ENCODE measurements around the gene MEPE. TPM values are rescaled to one million over a fixed set of nuclear protein-coding genes. Genes with fewer than 3 reads are reported as not detected.

MEPE gene
- total RNA-seq, 1 donor from 2014 or later, result not detected

DNA sequence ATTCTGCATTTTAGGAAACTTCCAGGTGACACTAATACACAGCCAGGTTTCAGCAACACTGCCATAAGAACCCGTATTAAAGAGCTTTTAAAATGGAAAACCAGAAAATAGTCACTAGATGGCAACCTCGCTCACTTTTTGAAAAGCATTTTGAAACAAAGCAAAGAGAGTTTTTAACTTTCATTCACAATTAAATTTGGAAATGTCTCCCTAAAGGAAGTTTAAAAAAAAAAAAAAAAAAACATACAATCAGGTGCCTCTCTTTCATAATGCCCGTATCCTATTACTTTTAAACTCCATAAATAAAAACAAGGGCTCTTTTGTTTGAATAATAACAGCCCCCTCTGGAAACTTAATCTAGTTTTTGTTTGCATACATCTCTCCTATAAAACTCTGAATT, 20.3 kb downstream of the MEPE start:
- intact Hi-C loops (cut with micrococcal nuclease), result loop anchor here (1.0 to 10.0 kb wide), 4 partner anchors 120 to 1172 kb away; no protein-coding TSS in a partner anchor
- DNase-seq (no peak), ATAC-seq (ENCODE audit: low read depth) (no peak)
- H3K4me3 Mint-ChIP-seq, result no peak overlapping the region
- peaks cover 5% of the 10 kb centered on the region for H3K4me1 Mint-ChIP-seq
- TF ChIP-seq, protein P1, sequence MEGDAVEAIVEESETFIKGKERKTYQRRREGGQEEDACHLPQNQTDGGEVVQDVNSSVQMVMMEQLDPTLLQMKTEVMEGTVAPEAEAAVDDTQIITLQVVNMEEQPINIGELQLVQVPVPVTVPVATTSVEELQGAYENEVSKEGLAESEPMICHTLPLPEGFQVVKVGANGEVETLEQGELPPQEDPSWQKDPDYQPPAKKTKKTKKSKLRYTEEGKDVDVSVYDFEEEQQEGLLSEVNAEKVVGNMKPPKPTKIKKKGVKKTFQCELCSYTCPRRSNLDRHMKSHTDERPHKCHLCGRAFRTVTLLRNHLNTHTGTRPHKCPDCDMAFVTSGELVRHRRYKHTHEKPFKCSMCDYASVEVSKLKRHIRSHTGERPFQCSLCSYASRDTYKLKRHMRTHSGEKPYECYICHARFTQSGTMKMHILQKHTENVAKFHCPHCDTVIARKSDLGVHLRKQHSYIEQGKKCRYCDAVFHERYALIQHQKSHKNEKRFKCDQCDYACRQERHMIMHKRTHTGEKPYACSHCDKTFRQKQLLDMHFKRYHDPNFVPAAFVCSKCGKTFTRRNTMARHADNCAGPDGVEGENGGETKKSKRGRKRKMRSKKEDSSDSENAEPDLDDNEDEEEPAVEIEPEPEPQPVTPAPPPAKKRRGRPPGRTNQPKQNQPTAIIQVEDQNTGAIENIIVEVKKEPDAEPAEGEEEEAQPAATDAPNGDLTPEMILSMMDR (IDR thresholded peaks at IDR 0.05), result no peak
- ChIA-PET CTCF (interaction anchor here (1.0 to 4.0 kb wide), 6 partner anchors 12 to 358 kb away, joined by 3 to 20 read pairs (median 8); partner anchors contain the start of gene SPP1), POLR2A (no interaction called here)
- peaks cover under 1% of the 10 kb centered on the region for H3K27me3 Mint-ChIP-seq
- no peak overlapping the region for H3K27ac Mint-ChIP-seq
- H3K36me3 Mint-ChIP-seq (ENCODE audit: low read depth), result no peaks in the 10 kb centered on the region
- H3K9me3 Mint-ChIP-seq, result no peaks in the 10 kb centered on the region

DNA sequence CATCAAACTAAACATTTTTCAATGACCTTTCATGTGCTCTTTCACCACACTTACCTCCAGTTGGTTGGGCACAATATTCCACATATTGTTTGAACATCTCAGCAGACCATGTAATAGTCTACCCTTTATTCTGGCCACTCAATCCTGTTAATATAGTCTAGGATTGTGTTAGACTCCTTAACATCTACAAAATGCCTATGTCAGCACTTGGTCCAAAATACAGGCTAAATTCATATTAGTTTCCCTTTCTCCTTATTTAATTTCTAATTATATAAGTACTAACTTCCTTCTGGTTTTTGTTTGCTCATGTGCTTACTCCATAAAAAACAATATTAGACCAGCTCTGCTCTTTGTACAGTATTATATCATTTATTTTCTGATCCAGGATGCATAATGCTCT, 21.1 kb downstream of the MEPE start:
- Mint-ChIP-seq H3K27me3 (no peaks in the 10 kb centered on the region), H3K4me1 (peaks cover 3% of the 10 kb centered on the region), H3K4me3 (no peak overlapping the region), H3K9me3 (no peaks in the 10 kb centered on the region), H3K36me3 (ENCODE audit: low read depth) (no peaks in the 10 kb centered on the region), H3K27ac (no peak overlapping the region)
- intact Hi-C loops (cut with micrococcal nuclease), result loop anchor here (1.0 to 10.0 kb wide), 4 partner anchors 119 to 1171 kb away; no protein-coding TSS in a partner anchor
- DNase-seq (no peak), ATAC-seq (ENCODE audit: low read depth) (no peak)
- CTCF ChIA-PET, result interaction anchor here (2.1 to 4.0 kb wide), 3 partner anchors 12 to 358 kb away, joined by 7 to 20 read pairs (median 8); no protein-coding TSS in a partner anchor
- TF ChIP-seq, protein P1 (IDR thresholded peaks at IDR 0.05), result no peak
- POLR2A ChIA-PET, result no interaction called here

DNA sequence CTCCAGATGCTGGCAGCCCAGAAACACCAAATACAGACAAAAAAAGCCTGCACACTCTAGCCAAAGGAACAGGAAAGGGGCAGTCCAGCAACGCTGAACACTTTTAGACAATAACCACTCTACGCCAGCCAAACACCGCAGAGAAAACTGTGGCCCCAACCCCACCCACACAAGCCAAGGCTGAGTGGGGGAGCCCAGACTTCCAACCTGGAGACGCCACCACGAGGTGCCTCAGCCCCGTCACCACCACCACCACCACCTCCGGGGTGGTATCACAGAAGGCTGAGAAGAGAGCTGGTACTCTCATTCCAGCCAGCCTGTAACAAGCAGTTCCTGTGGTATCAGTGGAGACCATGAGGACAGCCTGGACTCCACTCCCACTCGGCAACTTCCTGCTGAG, 22.8 kb downstream of the MEPE start:
- Mint-ChIP-seq H3K36me3 (ENCODE audit: low read depth) (no peaks in the 10 kb centered on the region), H3K27me3 (no peaks in the 10 kb centered on the region), H3K27ac (no peak overlapping the region), H3K9me3 (no peaks in the 10 kb centered on the region), H3K4me3 (no peak overlapping the region), H3K4me1 (no peaks in the 10 kb centered on the region)
- TF ChIP-seq, protein P1 (IDR thresholded peaks at IDR 0.05), result no peak
- ChIA-PET CTCF (interaction anchor here (4.0 kb wide), 1 partner anchor 356 kb away, joined by 20 read pairs; no protein-coding TSS in a partner anchor), POLR2A (no interaction called here)
- DNase-seq, result no peak
- intact Hi-C loops (cut with micrococcal nuclease), result loop anchor here (10.0 kb wide), 1 partner anchor 1169 kb away; no protein-coding TSS in a partner anchor
- ATAC-seq (ENCODE audit: low read depth), result no peak

DNA sequence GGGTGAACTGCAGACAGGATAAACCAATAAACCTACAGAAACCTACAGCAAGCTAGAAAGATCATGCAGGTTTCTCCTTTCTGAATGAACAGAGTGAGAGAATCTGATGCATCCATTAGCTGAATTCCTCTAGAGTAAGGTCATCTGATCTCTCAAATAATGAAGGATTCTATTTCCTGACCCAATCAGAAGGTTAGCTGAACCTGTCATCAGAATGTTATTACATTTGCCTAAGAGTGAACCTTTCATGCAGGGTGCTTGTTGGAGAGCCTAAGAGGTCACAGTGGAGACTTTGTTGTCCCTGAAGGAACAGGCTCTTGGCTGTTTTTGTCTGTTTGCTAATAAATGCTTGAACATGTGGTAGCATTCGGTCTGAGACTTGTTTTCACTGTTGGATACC, 24.0 kb downstream of the MEPE start:
- intact Hi-C loops (cut with micrococcal nuclease), result loop anchor here (10.0 kb wide), 1 partner anchor 1168 kb away; no protein-coding TSS in a partner anchor
- Mint-ChIP-seq H3K4me3 (no peak overlapping the region), H3K4me1 (no peaks in the 10 kb centered on the region), H3K27me3 (no peaks in the 10 kb centered on the region), H3K27ac (no peak overlapping the region), H3K36me3 (ENCODE audit: low read depth) (no peaks in the 10 kb centered on the region), H3K9me3 (no peaks in the 10 kb centered on the region)
- ATAC-seq (ENCODE audit: low read depth) (no peak), DNase-seq (no peak)
- CTCF ChIA-PET, result interaction anchor here (0.7 kb wide), 1 partner anchor 11 kb away, joined by 3 read pairs; no protein-coding TSS in a partner anchor
- POLR2A ChIA-PET, result no interaction called here
- TF ChIP-seq, protein P1 (IDR thresholded peaks at IDR 0.05), result no peak

DNA sequence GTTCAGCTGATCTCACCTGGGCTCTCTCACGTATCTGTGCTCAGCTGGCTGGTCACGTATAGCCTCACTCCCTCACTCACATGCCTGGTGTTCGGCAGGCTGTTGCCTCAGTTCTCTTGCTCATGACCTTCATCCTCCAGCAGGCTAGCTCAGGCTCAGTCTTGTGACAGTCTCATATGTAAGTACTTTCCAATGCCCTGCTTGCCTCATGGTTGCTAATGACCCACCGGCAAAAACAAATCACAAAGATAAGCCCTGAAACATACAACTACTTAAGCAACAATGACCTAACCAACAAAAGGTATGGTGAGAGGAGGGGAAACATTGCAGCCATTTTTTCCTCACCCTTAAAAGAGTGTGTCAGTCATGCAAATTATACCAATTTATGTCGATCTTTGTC, 25.0 kb downstream of the MEPE start:
- no peaks in the 10 kb centered on the region for H3K9me3 Mint-ChIP-seq
- H3K27me3 Mint-ChIP-seq, result no peaks in the 10 kb centered on the region
- no peaks in the 10 kb centered on the region for H3K4me1 Mint-ChIP-seq
- no peak overlapping the region for H3K4me3 Mint-ChIP-seq
- TF ChIP-seq, protein P1 (IDR thresholded peaks at IDR 0.05), result no peak
- CTCF ChIA-PET, result interaction anchor here (0.7 kb wide), 1 partner anchor 643 kb away, joined by 3 read pairs; no protein-coding TSS in a partner anchor
- no peak for DNase-seq
- H3K36me3 Mint-ChIP-seq (ENCODE audit: low read depth), result no peaks in the 10 kb centered on the region
- intact Hi-C loops (cut with micrococcal nuclease), result loop anchor here (2.0 to 10.0 kb wide), 2 partner anchors 75 to 1167 kb away; no protein-coding TSS in a partner anchor
- POLR2A ChIA-PET, result no interaction called here
- ATAC-seq (ENCODE audit: low read depth), result no peak
- no peak overlapping the region for H3K27ac Mint-ChIP-seq
